Prostate gland (tissue), 2 donors: ENCODE results near the gene RNF213.

ENCODE experiments used
- CTCF ChIP-seq, 4 experiments: fragments of 200-600 bp in 2 of 4; fragments of 450-650 bp in 2 of 4; sonication (generic) in 2 of 4; IDR thresholded peaks; 1 replicate in 3 of 4; 2 replicates in 1 of 4; pipeline ENCODE4 v1.5.1; 2016 to 2019; ENCODE audit warnings: antibody characterized with exemption in 4 of 4, mild to moderate bottlenecking in 2 of 4, moderate library complexity in 2 of 4
- POLR2A ChIP-seq: fragments of 450-650 bp; IDR thresholded peaks from one replicate; pipeline ENCODE4 v1.6.1; 2016; ENCODE audit warnings: antibody characterized with exemption, mild to moderate bottlenecking
- POLR2AphosphoS5 ChIP-seq: sonication (generic); formaldehyde crosslinking; IDR thresholded peaks from one replicate; pipeline ENCODE4 v1.6.1; 2017; ENCODE audit warnings: antibody characterized with exemption

- TF ChIP-seq CTCF (IDR thresholded peaks at IDR 0.05) (no peak), POLR2AphosphoS5 (no peak), POLR2A (no peak)
Observed at GRCh38 chr17:80265205-80266068, 4.8 kb downstream of the RNF213 start.
